H1 (cell line): ENCODE data around the gene CAPN11. TPM values are rescaled to one million over a fixed set of nuclear protein-coding genes. Genes with fewer than 3 reads are reported as not detected.

Experiments
- CTCF ChIA-PET: fragments of 300-600 bp; sonication (Branson Sonifier 250); formaldehyde crosslinking; loops from one replicate; lab custom pipeline; 2021; ENCODE audit not compliant: partially characterized antibody; lab: Charles Lee
- POLR2A ChIA-PET: fragments of 300-600 bp; sonication (Branson Sonifier 250); formaldehyde crosslinking; loops from one replicate; lab custom pipeline; 2021; ENCODE audit warnings: inconsistent platforms; ENCODE audit not compliant: partially characterized antibody; lab: Charles Lee
- DNase-seq, 2 experiments: peaks; one replicate each; pipeline versions ENCODE4 v3.0.0 to v3.0.0-alpha.2; 2010 to 2022; ENCODE audit warnings: low spot score in 2 of 2, low read depth in 1 of 2, mixed read lengths in 1 of 2
- FAIRE-seq: peaks from 2 replicates; lab custom pipeline; 2011; peaks lifted over from hg19 to GRCh38; lab: Jason Lieb, UNC
- H2AFZ ChIP-seq: 2 replicates; pipeline ENCODE4 v1.8.1; 2012; ENCODE audit warnings: low read length, inconsistent platforms
- H2AK5ac ChIP-seq: 2 replicates; pipeline ENCODE4 v1.6.1; 2013; ENCODE audit warnings: low read depth, low read length
- H2BK120ac ChIP-seq: replicated peaks from 2 replicates; pipeline ENCODE3; 2013; ENCODE audit warnings: low read depth, low read length, inconsistent platforms
- H2BK12ac ChIP-seq: 2 replicates; pipeline ENCODE4 v1.6.1; 2013; ENCODE audit warnings: low read depth, low read length
- H2BK15ac ChIP-seq: 2 replicates; pipeline ENCODE4 v1.6.1; 2013; ENCODE audit warnings: low read length
- H2BK20ac ChIP-seq: 2 replicates; pipeline ENCODE4 v1.6.1; 2013; ENCODE audit warnings: low read length
- H2BK5ac ChIP-seq: 2 replicates; pipeline ENCODE4 v1.6.1; 2013; ENCODE audit warnings: low read depth, low read length
- H3K14ac ChIP-seq: 2 replicates; pipeline ENCODE4 v1.6.1; 2013; ENCODE audit warnings: inconsistent platforms; ENCODE audit not compliant: insufficient read length
- H3K18ac ChIP-seq: 2 replicates; pipeline ENCODE4 v1.6.1; 2013; ENCODE audit warnings: low read length; ENCODE audit errors: extremely low read depth
- H3K23ac ChIP-seq: 2 replicates; pipeline ENCODE4 v1.6.1; 2013; ENCODE audit warnings: inconsistent platforms; ENCODE audit not compliant: insufficient read length
- H3K23me2 ChIP-seq: 2 replicates; pipeline ENCODE4 v1.6.1; 2013; ENCODE audit warnings: low read depth, low read length
- H3K27ac ChIP-seq: 2 replicates; pipeline ENCODE4 v1.6.1; 2011; ENCODE audit warnings: low read depth, low read length, inconsistent platforms
- H3K27me3 ChIP-seq, 4 experiments: replicated peaks in 1 of 4; 1 replicate in 1 of 4; 2 replicates in 3 of 4; pipeline versions ENCODE4 v1.6.1 to v1.8.1; 2011 to 2013; ENCODE audit warnings: low read length in 3 of 4, mild to moderate bottlenecking in 3 of 4, inconsistent platforms in 2 of 4, mixed read lengths in 2 of 4, moderate library complexity in 1 of 4; ENCODE audit not compliant: control insufficient read depth in 3 of 4, insufficient read depth in 3 of 4; ENCODE audit errors: extremely low read depth in 1 of 4
- H3K36me3 ChIP-seq, 4 experiments: 2 replicates each; pipeline versions ENCODE4 v1.6.1 to v1.8.1; 2011 to 2013; ENCODE audit warnings: mild to moderate bottlenecking in 4 of 4, low read length in 3 of 4, moderate library complexity in 2 of 4, control low read depth in 1 of 4, inconsistent platforms in 1 of 4; ENCODE audit not compliant: insufficient read depth in 4 of 4, control insufficient read depth in 2 of 4
- H3K4ac ChIP-seq: replicated peaks from 2 replicates; pipeline ENCODE3; 2013; ENCODE audit warnings: low read length, low read depth, mixed read lengths, inconsistent platforms; ENCODE audit not compliant: insufficient read length
- H3K4me1 ChIP-seq, 4 experiments: replicated peaks in 1 of 4; 1 replicate in 1 of 4; 2 replicates in 3 of 4; pipeline versions ENCODE4 v1.6.1 to v1.8.1; 2011 to 2013; ENCODE audit warnings: low read length in 3 of 4, inconsistent platforms in 2 of 4, mixed read lengths in 1 of 4; ENCODE audit not compliant: insufficient read depth in 4 of 4, control insufficient read depth in 3 of 4
- H3K4me2 ChIP-seq, 2 experiments: 2 replicates each; pipeline versions ENCODE4 v1.6.1 to v1.8.1; 2011 to 2013; ENCODE audit warnings: low read depth in 2 of 2, low read length in 2 of 2, control low read depth in 1 of 2, inconsistent platforms in 1 of 2, mild to moderate bottlenecking in 1 of 2; ENCODE audit not compliant: insufficient read depth in 1 of 2
- H3K4me3 ChIP-seq, 4 experiments: fragments of 200-600, 300-600 bp in 1 of 4; sonication (generic), shearing (Covaris generic), sonication (Bioruptor Twin) in 1 of 4; 2 replicates each; pipeline versions ENCODE4 v1.5.1 to v1.8.1; 2011 to 2016; ENCODE audit warnings: low read length in 4 of 4, low read depth in 3 of 4, control low read depth in 2 of 4, inconsistent platforms in 2 of 4, mild to moderate bottlenecking in 2 of 4, mixed read lengths in 1 of 4, moderate library complexity in 1 of 4; ENCODE audit not compliant: insufficient read depth in 2 of 4; ENCODE audit errors: extremely low read depth in 1 of 4
- H3K56ac ChIP-seq: replicated peaks from 2 replicates; pipeline ENCODE3; 2013; ENCODE audit warnings: low read depth, mild to moderate bottlenecking, mixed read lengths, low read length, inconsistent platforms; ENCODE audit not compliant: insufficient read length
- H3K79me1 ChIP-seq: 2 replicates; pipeline ENCODE4 v1.6.1; 2013; ENCODE audit warnings: low read depth, low read length, control low read depth
- H3K79me2 ChIP-seq, 2 experiments: 2 replicates each; pipeline versions ENCODE4 v1.6.1 to v1.8.1; 2012 to 2013; ENCODE audit warnings: low read length in 2 of 2, mild to moderate bottlenecking in 2 of 2, inconsistent platforms in 1 of 2; ENCODE audit not compliant: insufficient read depth in 2 of 2, control insufficient read depth in 1 of 2
- H3K9ac ChIP-seq, 4 experiments: replicated peaks in 1 of 4; 1 replicate in 1 of 4; 2 replicates in 3 of 4; pipeline versions ENCODE4 v1.6.1 to v1.8.1; 2011 to 2013; ENCODE audit warnings: low read depth in 3 of 4, low read length in 3 of 4, control low read depth in 2 of 4, mild to moderate bottlenecking in 2 of 4, moderate library complexity in 2 of 4, inconsistent platforms in 1 of 4; ENCODE audit errors: extremely low read depth in 1 of 4
- H3K9me3 ChIP-seq, 2 experiments: 2 replicates each; pipeline versions ENCODE4 v1.6.1 to v1.8.1; 2012 to 2013; ENCODE audit warnings: mild to moderate bottlenecking in 2 of 2, moderate library complexity in 2 of 2, control low read depth in 1 of 2, inconsistent platforms in 1 of 2, low read depth in 1 of 2, low read length in 1 of 2, mixed read lengths in 1 of 2; ENCODE audit not compliant: insufficient read depth in 2 of 2
- H4K20me1 ChIP-seq, 2 experiments: replicated peaks in 1 of 2; 2 replicates each; pipeline versions ENCODE3 to v1.8.1; 2011 to 2013; ENCODE audit warnings: inconsistent platforms in 2 of 2, low read length in 2 of 2, mild to moderate bottlenecking in 1 of 2; ENCODE audit not compliant: insufficient read depth in 2 of 2, control insufficient read depth in 1 of 2
- H4K5ac ChIP-seq: 2 replicates; pipeline ENCODE4 v1.6.1; 2013; ENCODE audit warnings: low read length, low read depth, mixed read lengths, inconsistent platforms; ENCODE audit not compliant: insufficient read length
- H4K8ac ChIP-seq: 2 replicates; pipeline ENCODE4 v1.8.0; 2013; ENCODE audit warnings: mild to moderate bottlenecking, moderate library complexity, low read length, inconsistent platforms; ENCODE audit not compliant: insufficient read depth; ENCODE audit errors: extremely low read depth
- H4K91ac ChIP-seq: replicated peaks from 2 replicates; pipeline ENCODE3; 2013; ENCODE audit warnings: low read length, mixed read lengths, inconsistent platforms; ENCODE audit not compliant: insufficient read length
- BACH1 ChIP-seq: IDR thresholded peaks from 2 replicates; pipeline ENCODE4 v1.6.1; 2012; ENCODE audit warnings: low read length, improper control_type of control experiment
- CBX8 ChIP-seq: fragments of 300-800, 300-1000 bp; sonication (generic); IDR thresholded peaks from 2 replicates; pipeline ENCODE4 v1.7.1; 2016; ENCODE audit warnings: low read depth, low read length, borderline replicate concordance
- CEBPB ChIP-seq: IDR thresholded peaks from 2 replicates; pipeline ENCODE4 v1.6.1; 2012; ENCODE audit warnings: low read depth, low read length
- EZH2 ChIP-seq: fragments of 200-600 bp; sonication (generic); IDR thresholded peaks from 2 replicates; pipeline ENCODE4 v1.7.1; 2012; ENCODE audit warnings: low read depth, mild to moderate bottlenecking, moderate library complexity, low read length, inconsistent platforms; ENCODE audit not compliant: severe bottlenecking
- HDAC2 ChIP-seq, 2 experiments: fragments of 300-600 bp in 1 of 2; sonication (generic) in 1 of 2; IDR thresholded peaks; 2 replicates each; pipeline ENCODE4 v1.6.1; 2011 to 2012; ENCODE audit warnings: low read depth in 2 of 2, low read length in 2 of 2, mild to moderate bottlenecking in 2 of 2, moderate library complexity in 2 of 2, borderline replicate concordance in 1 of 2, inconsistent platforms in 1 of 2
- MAFK ChIP-seq: IDR thresholded peaks from 2 replicates; pipeline ENCODE4 v1.6.1; 2012; ENCODE audit warnings: low read depth, mild to moderate bottlenecking, improper control_type of control experiment, low read length
- PHF8 ChIP-seq: fragments of 200-600 bp; sonication (generic); conservative IDR thresholded peaks from 2 replicates; pipeline ENCODE4 v1.7.1; 2012; ENCODE audit warnings: low read depth, mild to moderate bottlenecking, inconsistent platforms, low read length, moderate library complexity
- RAD21 ChIP-seq, 2 experiments: IDR thresholded peaks in 1 of 2; conservative IDR thresholded peaks in 1 of 2; 2 replicates each; pipeline ENCODE4 v1.6.1; 2011; ENCODE audit warnings: low read depth in 2 of 2, low read length in 2 of 2, improper control_type of control experiment in 1 of 2, inconsistent platforms in 1 of 2, mild to moderate bottlenecking in 1 of 2, moderate library complexity in 1 of 2
- SIN3A ChIP-seq, 2 experiments: IDR thresholded peaks in 1 of 2; conservative IDR thresholded peaks in 1 of 2; 2 replicates each; pipeline ENCODE4 v1.6.1; 2011 to 2012; ENCODE audit warnings: low read length in 2 of 2, improper control_type of control experiment in 1 of 2, low read depth in 1 of 2, mild to moderate bottlenecking in 1 of 2
- WGBS, 2 experiments: shearing (Covaris generic) in 1 of 2; methylation state at CpG; one replicate each; pipeline versions ENCODE4 v1.1.6 to v1.1.7; 2013 to 2015; ENCODE audit warnings: low lambda C conversion rate in 2 of 2, mixed read lengths in 2 of 2, inconsistent platforms in 1 of 2, low coverage in 1 of 2, missing lambda C conversion rate in 1 of 2; ENCODE audit not compliant: insufficient replicate concordance in 2 of 2, insufficient coverage in 1 of 2, insufficient read length in 1 of 2; ENCODE audit errors: extremely low coverage in 1 of 2, missing lambda C conversion rate in 1 of 2; 5-methylcytosine and 5-hydroxymethylcytosine counted together
- polyA plus RNA-seq, 7 experiments: library from polyadenylated mRNA; depleted of rRNA in 3 of 7; stranded (reverse) in 5 of 7; unstranded in 2 of 7; fragments of >200 nt in 5 of 7; fragments of 200-250 nt in 2 of 7; gene quantifications; 1 replicate in 5 of 7; 2 replicates in 1 of 7; 4 replicates in 1 of 7; pipeline versions ENCODE4 v1.2.1 to v1.2.3, GENCODE V29; 2011 to 2013; ENCODE audit warnings: missing spikeins in 2 of 7, mixed read lengths in 2 of 7
- total RNA-seq: library from RNA; stranded (reverse); fragmentation: NEBNext Ultra II Directional; extraction: Animal tissue kit (Norgen Biotek cat#: 25700); gene quantifications from 2 replicates; pipeline ENCODE4 v1.2.1, GENCODE V29; 2021
- TF ChIP-seq, protein P1 (sequence below): IDR thresholded peaks from 2 replicates; pipeline ENCODE4 v1.6.1; 2011; ENCODE audit warnings: low read depth, mild to moderate bottlenecking, low read length; ENCODE audit not compliant: insufficient read depth

The CAPN11 gene
- total and polyA plus RNA-seq, 2 of the 8 experiments (the other 6 are each of a cell fraction or from before 2014, with no cell fraction given), result 0.95 to 0.97 TPM

DNA sequence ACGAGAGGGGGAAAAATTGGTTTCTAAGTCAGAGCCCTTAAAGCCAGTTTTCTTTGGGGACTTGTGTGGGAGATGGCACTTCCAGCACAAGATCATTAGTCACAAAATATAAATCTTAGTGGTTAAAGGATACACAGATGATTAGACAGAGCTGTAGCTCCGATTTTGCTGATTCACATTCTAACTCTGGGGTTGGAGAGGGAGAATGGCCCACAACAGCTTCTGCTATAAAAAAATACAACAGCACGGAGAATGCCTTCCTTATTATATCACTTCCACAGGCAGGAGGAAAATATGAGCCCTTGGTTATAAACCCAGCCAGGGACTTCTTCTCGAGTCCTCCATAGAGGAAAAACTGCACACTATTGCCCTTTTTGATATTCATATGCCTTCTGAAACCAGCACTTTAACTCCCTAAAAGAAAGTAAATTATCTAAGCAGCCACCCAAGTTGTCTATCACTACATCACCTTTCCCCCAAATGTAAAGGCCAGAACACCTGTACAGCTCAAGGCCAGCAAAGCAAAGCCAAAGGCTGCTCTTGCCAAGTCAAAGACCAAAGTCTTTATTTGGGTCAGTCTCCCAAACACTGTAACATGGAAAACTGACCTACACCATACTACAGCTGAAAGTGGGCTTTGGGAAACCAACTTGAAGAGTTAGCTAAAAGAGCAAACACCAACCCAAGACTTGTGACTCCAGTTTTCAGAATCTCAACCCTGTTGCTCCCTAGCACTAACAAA lies 41.8 kb upstream of the CAPN11 start:
- CTCF ChIA-PET, result interaction anchor here (0.7 to 22.5 kb wide), 6 partner anchors 17 to 248 kb away, joined by 3 to 255 read pairs (median 5); no protein-coding TSS in a partner anchor
- Histone ChIP-seq H3K23ac (no peak overlapping the region), H2AFZ (no peak overlapping the region), H4K8ac (no peak overlapping the region), H3K27me3 (no peaks in the 10 kb centered on the region), H3K79me1 (peaks cover 13% of the 10 kb centered on the region), H3K4me1 (peaks cover 0 to 7% (median 2%) of the 10 kb centered on the region in 4 experiments; a peak in 3 of 7 replicates), H3K36me3 (peaks cover 7 to 30% (median 16%) of the 10 kb centered on the region in 4 experiments), H2BK120ac (no peak overlapping the region), H3K4ac (no peak overlapping the region), H2BK12ac (no peak overlapping the region), H3K18ac (no peak overlapping the region), H4K91ac (no peak overlapping the region), H3K27ac (peak overlapping the region; percentile 39; the same call in 1 of the 2 replicates), H2BK5ac (no peak overlapping the region), H3K23me2 (no peaks in the 10 kb centered on the region), H3K79me2 (peaks cover 33 to 67% of the 10 kb centered on the region in 2 experiments), H3K4me2 (no peak overlapping the region), H2AK5ac (no peak overlapping the region), H4K5ac (no peak overlapping the region), H2BK15ac (no peak overlapping the region), H3K9ac (no peak overlapping the region), H4K20me1 (peaks cover 18 to 24% of the 10 kb centered on the region in 2 experiments), H2BK20ac (no peak overlapping the region), H3K14ac (no peak overlapping the region), H3K9me3 (no peaks in the 10 kb centered on the region), H3K56ac (no peak overlapping the region), H3K4me3 (no peak overlapping the region)
- no peak for FAIRE-seq
- 83% methylated on average over 4 of the region's 4 CpGs; no CpG with 5 or more reads in 1 of the 2 experiments for WGBS, 2 experiments
- POLR2A ChIA-PET, result interaction anchor here (0.7 to 1.8 kb wide), 7 partner anchors 9 to 488 kb away, joined by 3 to 5 read pairs (median 4); partner anchors contain the start of genes GTPBP2 and HSP90AB1
- DNase-seq, result no peak
- TF ChIP-seq CBX8, result no peak
- TF ChIP-seq HDAC2 (IDR thresholded peaks at IDR 0.05; ENCODE audit: borderline replicate concordance in 1 of 2, low read depth in 2 of 2, low read length in 2 of 2), result no peak
- TF ChIP-seq CEBPB, result no peak
- no peak for TF ChIP-seq SIN3A (conservative IDR thresholded peaks at IDR 0.05 in 1 of 2, IDR thresholded peaks at IDR 0.05 in 1 of 2; ENCODE audit: low read depth in 1 of 2, low read length in 2 of 2)
- TF ChIP-seq MAFK, result no peak
- TF ChIP-seq BACH1, result no peak
- TF ChIP-seq PHF8, result no peak
- no peak for TF ChIP-seq EZH2
- TF ChIP-seq, protein P1, sequence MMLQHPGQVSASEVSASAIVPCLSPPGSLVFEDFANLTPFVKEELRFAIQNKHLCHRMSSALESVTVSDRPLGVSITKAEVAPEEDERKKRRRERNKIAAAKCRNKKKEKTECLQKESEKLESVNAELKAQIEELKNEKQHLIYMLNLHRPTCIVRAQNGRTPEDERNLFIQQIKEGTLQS, result no peak
- TF ChIP-seq RAD21 (IDR thresholded peaks at IDR 0.05 in 1 of 2, conservative IDR thresholded peaks at IDR 0.05 in 1 of 2; ENCODE audit: low read depth in 2 of 2, low read length in 2 of 2), result no peak
